PFSK-1 (cell line): ENCODE measurements around the gene SDHAF1.

Experiments
- FOXP2 ChIP-seq: optimal IDR thresholded peaks from 2 replicates; pipeline ENCODE3; 2011; ENCODE audit warnings: borderline replicate concordance, control low read depth, inconsistent platforms; ENCODE audit not compliant: insufficient read depth; ENCODE audit errors: extremely low read length, extremely low read depth
- POLR2AphosphoS5 ChIP-seq: IDR thresholded peaks from 2 replicates; pipeline ENCODE4 v1.6.1; 2012; ENCODE audit warnings: low read depth, mild to moderate bottlenecking, control low read depth, low read length, moderate library complexity
- REST ChIP-seq, 2 experiments: IDR thresholded peaks; 2 replicates each; pipeline versions ENCODE4 v1.6.1 to v1.8.0; 2011 to 2012; ENCODE audit warnings: low read depth in 2 of 2, low read length in 2 of 2, control low read depth in 1 of 2, inconsistent platforms in 1 of 2, mild to moderate bottlenecking in 1 of 2, moderate library complexity in 1 of 2; ENCODE audit not compliant: insufficient read depth in 1 of 2
- SIN3A ChIP-seq: IDR thresholded peaks from 2 replicates; pipeline ENCODE4 v1.6.1; 2012; ENCODE audit warnings: mild to moderate bottlenecking, low read length, moderate library complexity, borderline replicate concordance; ENCODE audit not compliant: insufficient read depth
- TAF1 ChIP-seq: IDR thresholded peaks from 2 replicates; pipeline ENCODE4 v1.6.1; 2012; ENCODE audit warnings: low read length, control low read depth, borderline replicate concordance; ENCODE audit not compliant: insufficient read depth

SDHAF1 gene

GRCh38 chr19:35987571-35987896, 7.5 kb upstream of the SDHAF1 start:
- TF ChIP-seq FOXP2 (no peak), TAF1 (no peak), REST (IDR thresholded peaks at IDR 0.05; ENCODE audit: insufficient read depth in 1 of 2, low read depth in 2 of 2, low read length in 2 of 2) (no peak), POLR2AphosphoS5 (no peak), SIN3A (no peak)

DNA sequence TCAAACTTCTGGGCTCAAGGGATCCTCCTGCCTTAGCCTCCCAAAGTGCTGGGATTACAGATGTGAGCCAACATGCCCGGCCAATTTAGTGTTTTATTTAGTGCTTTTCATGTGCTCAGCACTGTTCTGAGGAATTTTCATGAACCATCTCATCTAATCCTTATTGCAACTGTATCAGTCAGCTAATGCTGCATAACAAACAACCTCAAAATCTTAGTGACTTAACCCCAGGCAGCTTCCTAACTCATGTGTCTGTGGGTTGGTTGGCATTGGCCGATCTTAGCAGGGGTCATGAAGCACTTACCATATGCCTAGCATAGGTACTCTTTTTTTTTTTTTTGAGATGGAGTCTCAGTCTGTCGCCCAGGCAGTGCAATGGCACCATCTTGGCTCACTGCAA, 6.2 kb upstream of the SDHAF1 start:
- TF ChIP-seq POLR2AphosphoS5: no peak
- no peak for TF ChIP-seq SIN3A
- TF ChIP-seq TAF1: no peak
- no peak for TF ChIP-seq FOXP2
- no peak for TF ChIP-seq REST (IDR thresholded peaks at IDR 0.05; ENCODE audit: insufficient read depth in 1 of 2, low read depth in 2 of 2, low read length in 2 of 2)

DNA sequence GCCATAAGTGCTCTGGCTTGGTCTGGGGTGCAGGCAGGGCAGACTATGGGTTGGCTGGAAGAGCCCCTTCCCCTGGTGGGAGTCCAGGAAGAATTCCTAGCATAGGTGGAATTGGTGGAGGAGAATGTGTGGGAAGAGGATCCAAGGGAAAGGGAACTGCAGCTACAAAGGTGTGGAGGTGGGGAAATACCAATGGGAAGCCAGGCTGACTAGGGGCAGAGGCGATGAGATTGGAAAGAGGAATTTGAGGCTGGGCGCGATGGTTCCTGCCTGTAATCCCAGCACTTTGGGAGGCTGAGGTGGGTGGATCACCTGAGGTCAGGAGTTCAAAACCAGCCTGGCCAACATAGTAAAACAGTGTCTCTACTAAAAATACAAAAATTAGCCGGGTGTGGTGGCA, 4.8 kb upstream of the SDHAF1 start:
- no peak for TF ChIP-seq TAF1
- no peak for TF ChIP-seq FOXP2
- TF ChIP-seq REST (IDR thresholded peaks at IDR 0.05; ENCODE audit: insufficient read depth in 1 of 2, low read depth in 2 of 2, low read length in 2 of 2): no peak
- TF ChIP-seq POLR2AphosphoS5: no peak
- no peak for TF ChIP-seq SIN3A

DNA sequence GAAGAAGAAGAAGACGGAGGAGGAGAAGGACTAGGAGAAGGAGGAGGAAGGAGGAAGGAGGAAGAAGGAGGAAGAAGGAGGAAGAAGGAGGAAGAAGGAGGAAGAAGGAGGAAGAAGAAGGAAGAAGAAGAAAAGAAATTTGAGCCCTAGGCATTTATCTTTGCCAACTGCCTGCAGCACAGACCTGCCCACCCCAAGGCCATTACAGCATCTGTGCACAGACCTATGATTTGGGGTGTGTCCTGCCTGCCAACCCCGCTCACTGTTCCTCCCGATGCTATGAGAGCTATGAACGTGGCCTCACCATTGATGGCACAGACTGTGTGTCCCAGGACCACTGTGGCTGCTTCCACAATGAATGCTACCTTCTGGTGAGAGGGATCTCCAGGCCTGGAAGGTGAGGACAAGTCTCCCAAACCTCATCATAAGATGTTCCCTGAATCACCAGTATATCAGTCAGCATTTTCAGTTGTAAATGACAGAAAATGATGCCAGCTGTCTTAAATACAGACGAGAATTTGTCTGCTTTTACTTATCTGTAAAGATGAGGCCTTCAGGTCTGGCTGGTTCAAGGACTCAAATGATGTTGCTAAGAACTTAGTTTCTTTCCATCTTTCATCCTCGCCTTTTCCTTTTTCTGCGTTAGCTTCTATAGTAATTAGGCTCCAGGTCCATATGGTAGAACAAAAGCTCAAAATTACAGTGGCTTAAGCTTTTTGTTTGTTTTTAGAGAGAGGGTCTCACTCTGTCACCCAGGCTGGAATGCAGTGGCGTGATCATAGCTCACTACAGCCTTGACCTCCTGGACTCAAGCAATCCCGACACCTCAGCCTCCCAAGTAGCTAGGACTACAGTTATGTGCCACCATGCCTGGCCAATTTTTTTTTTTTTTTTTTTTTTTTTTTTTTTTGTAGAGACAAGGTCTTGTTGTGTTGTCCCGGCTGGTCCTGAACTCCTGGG, 3.9 kb upstream of the SDHAF1 start:
- TF ChIP-seq POLR2AphosphoS5 (no peak), FOXP2 (no peak), TAF1 (no peak), REST (IDR thresholded peaks at IDR 0.05; ENCODE audit: insufficient read depth in 1 of 2, low read depth in 2 of 2, low read length in 2 of 2) (no peak), SIN3A (no peak)
